ENCODE results near the gene TECPR2.

TECPR2 gene

GRCh38 chr14:102486513-102487203 lies 123.9 kb downstream of the TECPR2 start:
- Histone ChIP-seq H3K36me3 (ENCODE audit: control insufficient read depth, insufficient read depth, low read length) (no peaks in the 10 kb centered on the region), H3K27ac (ENCODE audit: low read depth, low read length) (no peak overlapping the region), H3K4me3 (ENCODE audit: low read depth, low read length) (no peak overlapping the region), H3K9me3 (ENCODE audit: control insufficient read depth, insufficient read depth, low read depth, low read length) (no peaks in the 10 kb centered on the region), H3K4me1 (ENCODE audit: control insufficient read depth, insufficient read depth, low read length) (peaks cover 3% of the 10 kb centered on the region; the same call in 1 of the 2 replicates), H3K27me3 (ENCODE audit: control insufficient read depth, insufficient read depth, low read length) (no peaks in the 10 kb centered on the region), H3K9ac (ENCODE audit: low read length) (no peak overlapping the region)

GRCh38 chr14:102487204-102487577 lies 124.5 kb downstream of the TECPR2 start:
- H3K4me3 ChIP-seq (ENCODE audit: low read depth, low read length) = no peak overlapping the region
- no peaks in the 10 kb centered on the region for H3K9me3 ChIP-seq (ENCODE audit: control insufficient read depth, insufficient read depth, low read depth, low read length)
- no peak overlapping the region for H3K27ac ChIP-seq (ENCODE audit: low read depth, low read length)
- no peak overlapping the region for H3K9ac ChIP-seq (ENCODE audit: low read length)
- H3K4me1 ChIP-seq (ENCODE audit: control insufficient read depth, insufficient read depth, low read length) = peaks cover 3% of the 10 kb centered on the region; the same call in 1 of the 2 replicates
- no peaks in the 10 kb centered on the region for H3K36me3 ChIP-seq (ENCODE audit: control insufficient read depth, insufficient read depth, low read length)
- no peaks in the 10 kb centered on the region for H3K27me3 ChIP-seq (ENCODE audit: control insufficient read depth, insufficient read depth, low read length)

GRCh38 chr14:102490456-102490855 lies 127.7 kb downstream of the TECPR2 start:
- H3K27ac ChIP-seq (ENCODE audit: low read depth, low read length) = no peak overlapping the region

GRCh38 chr14:102491366-102491765 lies 128.6 kb downstream of the TECPR2 start:
- Histone ChIP-seq H3K9ac (ENCODE audit: low read length) (no peak overlapping the region), H3K36me3 (ENCODE audit: control insufficient read depth, insufficient read depth, low read length) (no peaks in the 10 kb centered on the region), H3K4me1 (ENCODE audit: control insufficient read depth, insufficient read depth, low read length) (peaks cover 3% of the 10 kb centered on the region; the same call in 1 of the 2 replicates), H3K27ac (ENCODE audit: low read depth, low read length) (no peak overlapping the region), H3K4me3 (ENCODE audit: low read depth, low read length) (no peak overlapping the region), H3K27me3 (ENCODE audit: control insufficient read depth, insufficient read depth, low read length) (no peaks in the 10 kb centered on the region), H3K9me3 (ENCODE audit: control insufficient read depth, insufficient read depth, low read depth, low read length) (no peaks in the 10 kb centered on the region)

More at GRCh38 chr14:102490456-102490855, 127.7 kb downstream of the TECPR2 start:
- peaks cover 3% of the 10 kb centered on the region; the same call in 1 of the 2 replicates for H3K4me1 ChIP-seq (ENCODE audit: control insufficient read depth, insufficient read depth, low read length)
- no peak overlapping the region for H3K9ac ChIP-seq (ENCODE audit: low read length)
- no peaks in the 10 kb centered on the region for H3K9me3 ChIP-seq (ENCODE audit: control insufficient read depth, insufficient read depth, low read depth, low read length)
- no peaks in the 10 kb centered on the region for H3K27me3 ChIP-seq (ENCODE audit: control insufficient read depth, insufficient read depth, low read length)
- no peak overlapping the region for H3K4me3 ChIP-seq (ENCODE audit: low read depth, low read length)
- no peaks in the 10 kb centered on the region for H3K36me3 ChIP-seq (ENCODE audit: control insufficient read depth, insufficient read depth, low read length)

GRCh38 chr14:102491786-102492530 lies 129.2 kb downstream of the TECPR2 start:
- no peak overlapping the region for H3K4me3 ChIP-seq (ENCODE audit: low read depth, low read length)
- H3K4me1 ChIP-seq (ENCODE audit: control insufficient read depth, insufficient read depth, low read length) = peaks cover 3% of the 10 kb centered on the region; the same call in 1 of the 2 replicates
- H3K36me3 ChIP-seq (ENCODE audit: control insufficient read depth, insufficient read depth, low read length) = no peaks in the 10 kb centered on the region
- H3K27ac ChIP-seq (ENCODE audit: low read depth, low read length) = no peak overlapping the region
- H3K27me3 ChIP-seq (ENCODE audit: control insufficient read depth, insufficient read depth, low read length) = no peaks in the 10 kb centered on the region
- no peak overlapping the region for H3K9ac ChIP-seq (ENCODE audit: low read length)
- H3K9me3 ChIP-seq (ENCODE audit: control insufficient read depth, insufficient read depth, low read depth, low read length) = no peaks in the 10 kb centered on the region

- Histone ChIP-seq H3K9ac (ENCODE audit: low read length) (no peak overlapping the region), H3K27ac (ENCODE audit: low read depth, low read length) (no peak overlapping the region), H3K27me3 (ENCODE audit: control insufficient read depth, insufficient read depth, low read length) (no peaks in the 10 kb centered on the region), H3K4me3 (ENCODE audit: low read depth, low read length) (no peak overlapping the region), H3K9me3 (ENCODE audit: control insufficient read depth, insufficient read depth, low read depth, low read length) (no peaks in the 10 kb centered on the region), H3K36me3 (ENCODE audit: control insufficient read depth, insufficient read depth, low read length) (no peaks in the 10 kb centered on the region), H3K4me1 (ENCODE audit: control insufficient read depth, insufficient read depth, low read length) (peaks cover 3% of the 10 kb centered on the region; the same call in 1 of the 2 replicates)
Observed at GRCh38 chr14:102492531-102492910, 129.8 kb downstream of the TECPR2 start.

- no peak overlapping the region for H3K9ac ChIP-seq (ENCODE audit: low read length)
- no peaks in the 10 kb centered on the region for H3K27me3 ChIP-seq (ENCODE audit: control insufficient read depth, insufficient read depth, low read length)
- H3K4me1 ChIP-seq (ENCODE audit: control insufficient read depth, insufficient read depth, low read length) = peaks cover 3% of the 10 kb centered on the region; the same call in 1 of the 2 replicates
- no peak overlapping the region for H3K4me3 ChIP-seq (ENCODE audit: low read depth, low read length)
- no peaks in the 10 kb centered on the region for H3K9me3 ChIP-seq (ENCODE audit: control insufficient read depth, insufficient read depth, low read depth, low read length)
- no peaks in the 10 kb centered on the region for H3K36me3 ChIP-seq (ENCODE audit: control insufficient read depth, insufficient read depth, low read length)
- no peak overlapping the region for H3K27ac ChIP-seq (ENCODE audit: low read depth, low read length)
Observed at GRCh38 chr14:102493096-102493495, 130.4 kb downstream of the TECPR2 start.

- Histone ChIP-seq H3K4me3 (ENCODE audit: low read depth, low read length) (no peak overlapping the region), H3K27me3 (ENCODE audit: control insufficient read depth, insufficient read depth, low read length) (no peaks in the 10 kb centered on the region), H3K27ac (ENCODE audit: low read depth, low read length) (no peak overlapping the region), H3K4me1 (ENCODE audit: control insufficient read depth, insufficient read depth, low read length) (peaks cover 3% of the 10 kb centered on the region; the same call in 1 of the 2 replicates), H3K36me3 (ENCODE audit: control insufficient read depth, insufficient read depth, low read length) (peaks cover 2% of the 10 kb centered on the region), H3K9me3 (ENCODE audit: control insufficient read depth, insufficient read depth, low read depth, low read length) (no peaks in the 10 kb centered on the region), H3K9ac (ENCODE audit: low read length) (no peak overlapping the region)
Observed at GRCh38 chr14:102493585-102493984, 130.8 kb downstream of the TECPR2 start.

GRCh38 chr14:102495491-102496330 lies 133.0 kb downstream of the TECPR2 start:
- Histone ChIP-seq H3K4me1 (ENCODE audit: control insufficient read depth, insufficient read depth, low read length) (no peaks in the 10 kb centered on the region; the same call in 1 of the 2 replicates), H3K9me3 (ENCODE audit: control insufficient read depth, insufficient read depth, low read depth, low read length) (no peaks in the 10 kb centered on the region), H3K27ac (ENCODE audit: low read depth, low read length) (no peak overlapping the region), H3K4me3 (ENCODE audit: low read depth, low read length) (no peak overlapping the region), H3K36me3 (ENCODE audit: control insufficient read depth, insufficient read depth, low read length) (peaks cover 10% of the 10 kb centered on the region), H3K9ac (ENCODE audit: low read length) (no peak overlapping the region), H3K27me3 (ENCODE audit: control insufficient read depth, insufficient read depth, low read length) (no peaks in the 10 kb centered on the region)

- Histone ChIP-seq H3K36me3 (ENCODE audit: control insufficient read depth, insufficient read depth, low read length) (peaks cover 10% of the 10 kb centered on the region), H3K9ac (ENCODE audit: low read length) (no peak overlapping the region)
Observed at GRCh38 chr14:102496331-102496691, 133.6 kb downstream of the TECPR2 start.

More at GRCh38 chr14:102496331-102496691, 133.6 kb downstream of the TECPR2 start:
- Histone ChIP-seq H3K27ac (ENCODE audit: low read depth, low read length) (no peak overlapping the region), H3K27me3 (ENCODE audit: control insufficient read depth, insufficient read depth, low read length) (no peaks in the 10 kb centered on the region), H3K4me3 (ENCODE audit: low read depth, low read length) (no peak overlapping the region), H3K4me1 (ENCODE audit: control insufficient read depth, insufficient read depth, low read length) (no peaks in the 10 kb centered on the region; the same call in 1 of the 2 replicates), H3K9me3 (ENCODE audit: control insufficient read depth, insufficient read depth, low read depth, low read length) (no peaks in the 10 kb centered on the region)

Data from HUES6 (cell line).